Colon (tissue), 2 donors: ENCODE data around the gene RPSA.
"Not testable (repeated sequence)": the region's sequence is repeated elsewhere in the genome, so short reads cannot be mapped to it uniquely, and the experiment has no call there.

Source experiments
- FAIRE-seq: peaks from 2 replicates; lab custom pipeline; 2012; peaks lifted over from hg19 to GRCh38; lab: Jason Lieb, UNC
- donor health status: control.
- donor health status: control.

Gene RPSA

GRCh38 chr3:39457361-39457760 lies 50.8 kb downstream of the RPSA start:
- no peak for FAIRE-seq

GRCh38 chr3:39458579-39458978 lies 52.1 kb downstream of the RPSA start:
- FAIRE-seq: not testable (repeated sequence)

- FAIRE-seq: no peak
Observed at GRCh38 chr3:39460677-39461076, 54.2 kb downstream of the RPSA start.
